Measurements from ENCODE around the gene PDE6A.

PDE6A gene

GRCh38 chr5:149870232-149870631 is 74.4 kb downstream of the PDE6A start:
- Histone ChIP-seq H3K79me2 (ENCODE audit: insufficient read depth, low read length) (no peaks in the 10 kb centered on the region), H3K27me3 (ENCODE audit: insufficient read depth, low read length, poor library complexity, severe bottlenecking) (no peaks in the 10 kb centered on the region), H3K4me1 (ENCODE audit: insufficient read depth, low read length, poor library complexity, severe bottlenecking) (no peaks in the 10 kb centered on the region), H3K4me3 (ENCODE audit: low read length, poor library complexity, severe bottlenecking) (no peak overlapping the region), H2AFZ (ENCODE audit: low read length) (no peak overlapping the region), H3K9ac (ENCODE audit: low read depth, low read length, poor library complexity, severe bottlenecking) (no peak overlapping the region), H4K20me1 (ENCODE audit: insufficient read depth, low read length, poor library complexity, severe bottlenecking) (no peaks in the 10 kb centered on the region), H3K9me2 (replicated peaks; ENCODE audit: low read depth, low read length) (no peaks in the 10 kb centered on the region), H3K4me2 (ENCODE audit: low read depth, low read length, poor library complexity, severe bottlenecking) (no peak overlapping the region), H3K36me3 (ENCODE audit: insufficient read depth, low read length) (no peaks in the 10 kb centered on the region), H3F3A (ENCODE audit: low read depth) (no peaks in the 10 kb centered on the region), H3K9me3 (ENCODE audit: insufficient read depth, low read depth, low read length) (no peaks in the 10 kb centered on the region)
- TF ChIP-seq EZH2phosphoT487 (IDR thresholded peaks at IDR 0.05; ENCODE audit: borderline replicate concordance): no peak
- no peak for TF ChIP-seq CTCF (conservative IDR thresholded peaks at IDR 0.05; ENCODE audit: low read length)

DNA sequence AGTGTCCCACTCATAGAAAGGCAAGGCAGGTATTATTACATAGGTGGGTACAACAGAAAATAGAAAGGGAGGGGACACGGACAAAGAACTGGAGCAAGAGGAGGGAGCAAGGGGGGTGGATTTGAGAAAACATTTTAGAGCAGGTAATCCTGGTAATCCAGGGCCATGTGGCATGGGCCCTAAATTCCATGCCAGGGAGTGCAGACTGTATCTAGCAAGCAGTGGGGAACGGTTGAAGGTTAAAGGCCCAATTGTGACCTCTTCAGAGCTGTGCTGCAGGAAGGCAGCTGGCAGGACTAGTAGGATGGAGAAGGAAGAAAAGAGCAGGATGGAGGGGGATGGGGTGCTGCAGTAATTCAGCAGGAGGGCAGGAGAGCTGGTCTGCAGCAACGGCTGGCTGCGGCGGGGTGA is 75.2 kb downstream of the PDE6A start:
- Histone ChIP-seq H3K9me2 (replicated peaks; ENCODE audit: low read depth, low read length) (no peaks in the 10 kb centered on the region), H3K9ac (ENCODE audit: low read depth, low read length, poor library complexity, severe bottlenecking) (no peak overlapping the region), H3F3A (ENCODE audit: low read depth) (no peaks in the 10 kb centered on the region), H3K36me3 (ENCODE audit: insufficient read depth, low read length) (no peaks in the 10 kb centered on the region), H3K4me1 (ENCODE audit: insufficient read depth, low read length, poor library complexity, severe bottlenecking) (no peaks in the 10 kb centered on the region), H3K4me3 (ENCODE audit: low read length, poor library complexity, severe bottlenecking) (no peak overlapping the region), H4K20me1 (ENCODE audit: insufficient read depth, low read length, poor library complexity, severe bottlenecking) (no peaks in the 10 kb centered on the region), H3K79me2 (ENCODE audit: insufficient read depth, low read length) (no peaks in the 10 kb centered on the region), H3K9me3 (ENCODE audit: insufficient read depth, low read depth, low read length) (no peaks in the 10 kb centered on the region), H2AFZ (ENCODE audit: low read length) (no peak overlapping the region), H3K27me3 (ENCODE audit: insufficient read depth, low read length, poor library complexity, severe bottlenecking) (no peaks in the 10 kb centered on the region), H3K4me2 (ENCODE audit: low read depth, low read length, poor library complexity, severe bottlenecking) (no peak overlapping the region)
- TF ChIP-seq CTCF (conservative IDR thresholded peaks at IDR 0.05; ENCODE audit: low read length) (no peak), EZH2phosphoT487 (IDR thresholded peaks at IDR 0.05; ENCODE audit: borderline replicate concordance) (no peak)

DNA sequence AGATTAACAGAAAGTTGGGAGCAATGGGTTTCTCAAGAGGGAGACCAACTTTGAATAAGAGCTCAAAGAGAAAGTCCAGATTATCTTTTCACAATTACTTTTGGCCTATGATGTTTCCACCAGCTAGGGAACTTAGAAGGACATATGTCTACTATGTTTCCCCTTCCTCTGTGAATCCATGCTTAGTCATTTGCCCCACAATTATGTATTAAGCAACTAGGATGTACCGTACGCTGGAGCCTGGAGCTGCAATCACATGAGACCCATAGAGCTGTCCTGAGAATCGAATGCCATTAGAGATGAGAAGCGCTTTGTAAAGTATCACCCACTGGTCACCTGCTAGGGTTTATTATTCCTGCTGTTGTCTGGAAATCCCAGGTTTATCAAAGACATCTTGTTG is 78.8 kb downstream of the PDE6A start:
- no peaks in the 10 kb centered on the region for H3K9me2 ChIP-seq (replicated peaks; ENCODE audit: low read depth, low read length)

More for the DNA sequence above, 78.8 kb downstream of the PDE6A start:
- Histone ChIP-seq H3K4me1 (ENCODE audit: insufficient read depth, low read length, poor library complexity, severe bottlenecking) (peaks cover 3% of the 10 kb centered on the region), H3K4me2 (ENCODE audit: low read depth, low read length, poor library complexity, severe bottlenecking) (no peak overlapping the region), H3K4me3 (ENCODE audit: low read length, poor library complexity, severe bottlenecking) (no peak overlapping the region), H3F3A (ENCODE audit: low read depth) (no peaks in the 10 kb centered on the region), H3K9me3 (ENCODE audit: insufficient read depth, low read depth, low read length) (no peaks in the 10 kb centered on the region), H3K27me3 (ENCODE audit: insufficient read depth, low read length, poor library complexity, severe bottlenecking) (no peaks in the 10 kb centered on the region), H2AFZ (ENCODE audit: low read length) (no peak overlapping the region), H3K9ac (ENCODE audit: low read depth, low read length, poor library complexity, severe bottlenecking) (no peak overlapping the region), H4K20me1 (ENCODE audit: insufficient read depth, low read length, poor library complexity, severe bottlenecking) (no peaks in the 10 kb centered on the region), H3K36me3 (ENCODE audit: insufficient read depth, low read length) (no peaks in the 10 kb centered on the region), H3K79me2 (ENCODE audit: insufficient read depth, low read length) (no peaks in the 10 kb centered on the region)
- TF ChIP-seq EZH2phosphoT487 (IDR thresholded peaks at IDR 0.05; ENCODE audit: borderline replicate concordance) (no peak), CTCF (conservative IDR thresholded peaks at IDR 0.05; ENCODE audit: low read length) (no peak)

Data from Loucy (cell line).